Kidney (tissue), 22 donors: Measurements from ENCODE around the gene ARV1. TPM values are rescaled to one million over a fixed set of nuclear protein-coding genes. Genes with fewer than 3 reads are reported as not detected.

Experiments
- DNase-seq, 5 donors: peaks; one replicate each; pipeline ENCODE4 v3.0.0-alpha.2; 2013 to 2020
- FAIRE-seq: peaks from 2 replicates; lab custom pipeline; 2012; peaks lifted over from hg19 to GRCh38; lab: Jason Lieb, UNC
- H3K27ac ChIP-seq, 2 donors: one replicate each; pipeline ENCODE4 v1.7.0; 2013; ENCODE audit warnings: low read depth in 2 of 2, low read length in 2 of 2, inconsistent platforms in 1 of 2
- H3K27me3 ChIP-seq: one replicate; pipeline ENCODE4 v1.7.1; 2013; ENCODE audit warnings: low read length, inconsistent platforms; ENCODE audit not compliant: control insufficient read depth, insufficient read depth
- H3K36me3 ChIP-seq, 3 donors: one replicate each; pipeline versions ENCODE4 v1.7.0 to v1.7.1; 2013; ENCODE audit warnings: low read length in 3 of 3, control low read depth in 1 of 3, inconsistent platforms in 1 of 3; ENCODE audit not compliant: insufficient read depth in 3 of 3, control insufficient read depth in 2 of 3
- H3K4me1 ChIP-seq, 3 donors: one replicate each; pipeline versions ENCODE4 v1.7.0 to v1.7.1; 2013; ENCODE audit warnings: low read length in 3 of 3, inconsistent platforms in 1 of 3, low read depth in 1 of 3; ENCODE audit not compliant: control insufficient read depth in 2 of 3, insufficient read depth in 2 of 3
- H3K4me3 ChIP-seq, 3 donors: one replicate each; pipeline versions ENCODE4 v1.7.0 to v1.8.1; 2013; ENCODE audit warnings: low read length in 3 of 3, control low read depth in 1 of 3, inconsistent platforms in 1 of 3
- H3K9ac ChIP-seq, 3 donors: one replicate each; pipeline versions ENCODE4 v1.7.0 to v1.7.1; 2013; ENCODE audit warnings: low read length in 3 of 3, control low read depth in 1 of 3, inconsistent platforms in 1 of 3
- H3K9me3 ChIP-seq, 3 donors: one replicate each; pipeline versions ENCODE4 v1.7.0 to v1.7.1; 2013; ENCODE audit warnings: low read length in 3 of 3, control low read depth in 1 of 3, inconsistent platforms in 1 of 3; ENCODE audit not compliant: control insufficient read depth in 2 of 3, insufficient read depth in 1 of 3
- intact Hi-C: fragments of 100-400 bp; cut with DNase I; formaldehyde crosslinking; loops from one replicate; pipeline ENCODE4 v1.11.1; 2022
- long read RNA-seq, 10 donors: library from polyadenylated mRNA in 1 of 10; unstranded in 1 of 10; transcript quantifications; one replicate each; pipeline ENCODE4 v2.0.0 and lab custom pipeline, GENCODE V29; 2021 to 2026
- polyA plus RNA-seq: library from polyadenylated mRNA; stranded (reverse); fragments of 350-450 nt; fragmentation: Illumina TruSeq; extraction: RNeasy Lipid Tissue Mini Kit (QIAGEN cat#74804); gene quantifications from one replicate; pipeline ENCODE4 v1.2.3, GENCODE V29; 2014; ENCODE audit warnings: low read depth, low replicate concordance; ENCODE audit not compliant: insufficient read depth
- total RNA-seq: library from RNA; stranded (reverse); fragmentation: NEBNext Ultra II Directional; extraction: Animal tissue kit (Norgen Biotek cat#: 25700); gene quantifications from one replicate; pipeline ENCODE4 v1.2.1, GENCODE V29; 2021
- TF ChIP-seq, protein P1 (sequence below): IDR thresholded peaks from 3 replicates; pipeline ENCODE4 v1.5.1; 2012; ENCODE audit warnings: mild to moderate bottlenecking, moderate library complexity, borderline replicate concordance; ENCODE audit not compliant: insufficient read depth; ENCODE audit errors: extremely low read depth
- donor health status: control.
- donor health status: control.
- donor health status: control.
- donor health status: control.
- donor health status: control.
- donor health status: DM: yes; HTN: yes; CAD: no.
- donor health status: Normal renal cell carcinoma (clear cell type).

The ARV1 gene
- total RNA-seq (21.1 TPM), polyA plus RNA-seq (38.5 TPM)
- long read RNA-seq, donor 1, transcript ARV1-201 (6 exons, 1,335 nt), result major isoform, 8 of 8 reads
- long read RNA-seq, donor 1, partial matches to known transcripts, result 0 of 8 reads
- long read RNA-seq, donor 1, other reads (novel, unspliced or antisense), result 0 of 8 reads
- long read RNA-seq, donor 2, transcript ARV1-201 (6 exons, 1,335 nt), result major isoform, 8 of 8 reads
- long read RNA-seq, donor 2, partial matches to known transcripts, result 0 of 8 reads
- long read RNA-seq, donor 2, other reads (novel, unspliced or antisense), result 0 of 8 reads
- long read RNA-seq, donor 3, transcript ARV1-201 (6 exons, 1,335 nt), result major isoform, 9 of 28 reads
- long read RNA-seq, donor 3, partial matches to known transcripts, result 0 of 28 reads
- long read RNA-seq, donor 3, other reads (novel, unspliced or antisense), result 18 of 28 reads
- long read RNA-seq, donor 4, transcript ARV1-201 (6 exons, 1,335 nt), result major isoform, 8 of 8 reads
- long read RNA-seq, donor 4, partial matches to known transcripts, result 0 of 8 reads
- long read RNA-seq, donor 4, other reads (novel, unspliced or antisense), result 0 of 8 reads
- long read RNA-seq, donor 5, result 0 reads
- long read RNA-seq, donor 6, transcript ARV1-201 (6 exons, 1,335 nt), result major isoform, 24 of 34 reads
- long read RNA-seq, donor 6, partial matches to known transcripts, result 9 of 34 reads
- long read RNA-seq, donor 6, other reads (novel, unspliced or antisense), result 0 of 34 reads
- long read RNA-seq, donor 7, transcript ARV1-201 (6 exons, 1,335 nt), result major isoform, 11 of 13 reads
- long read RNA-seq, donor 7, partial matches to known transcripts, result 0 of 13 reads
- long read RNA-seq, donor 7, other reads (novel, unspliced or antisense), result 2 of 13 reads
- long read RNA-seq, donor 8, transcript ARV1-201 (6 exons, 1,335 nt), result major isoform, 7 of 7 reads
- long read RNA-seq, donor 8, partial matches to known transcripts, result 0 of 7 reads
- long read RNA-seq, donor 8, other reads (novel, unspliced or antisense), result 0 of 7 reads
- long read RNA-seq, donor 9, transcript ARV1-201 (6 exons, 1,335 nt), result major isoform, 5 of 6 reads
- long read RNA-seq, donor 9, partial matches to known transcripts, result 0 of 6 reads
- long read RNA-seq, donor 9, other reads (novel, unspliced or antisense), result 0 of 6 reads
- long read RNA-seq, donor 10, transcript ARV1-201 (6 exons, 1,335 nt), result major isoform, 10 of 36 reads
- long read RNA-seq, donor 10, partial matches to known transcripts, result 0 of 36 reads
- long read RNA-seq, donor 10, other reads (novel, unspliced or antisense), result 26 of 36 reads

DNA sequence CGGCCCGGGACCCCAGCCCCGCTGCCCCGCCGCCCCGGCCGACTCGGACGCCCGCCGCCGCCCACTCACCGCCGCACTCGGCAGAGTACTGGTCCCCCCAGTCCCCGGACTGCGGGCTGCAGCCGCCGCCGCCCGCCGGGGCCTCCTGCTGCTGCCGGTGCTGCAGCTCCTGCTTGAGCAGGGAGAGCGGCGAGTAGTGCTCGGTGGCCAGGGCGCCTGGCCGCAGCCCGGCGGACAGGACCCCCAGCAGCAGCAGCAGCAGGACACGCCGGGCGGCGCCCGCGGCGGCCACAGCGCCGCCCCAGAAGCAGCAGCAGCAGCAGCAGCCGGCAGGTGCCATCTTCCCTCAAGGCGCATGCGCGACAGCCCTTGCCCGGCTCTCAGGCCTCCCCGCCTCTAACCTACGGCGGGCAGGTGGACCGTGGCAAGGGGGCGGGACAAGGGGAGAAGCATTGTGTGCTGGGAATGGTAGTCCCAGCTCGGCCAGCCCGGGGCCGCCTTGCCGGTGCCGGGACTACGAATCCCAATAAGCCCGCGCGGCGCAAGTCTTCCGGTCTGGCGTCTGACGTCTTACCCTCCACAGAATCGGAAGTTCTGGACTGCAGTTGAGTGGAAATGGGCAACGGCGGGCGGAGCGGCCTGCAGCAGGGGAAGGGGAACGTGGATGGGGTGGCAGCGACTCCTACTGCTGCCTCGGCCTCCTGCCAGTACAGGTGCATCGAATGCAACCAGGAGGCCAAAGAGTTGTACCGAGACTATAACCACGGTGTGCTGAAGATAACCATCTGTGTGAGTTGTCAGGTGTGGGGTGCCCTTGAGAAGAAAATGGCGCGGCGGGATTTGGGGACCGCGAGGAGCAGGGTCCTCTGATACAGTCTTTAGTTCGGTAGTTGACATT, at the start of gene ARV1, which contains the start of gene TTC13:
TSS of gene ARV1 (plus strand) at position 604 of the 898 bp plus-strand sequence. CDS start at position 616, 12 bp downstream.
TSS of gene TTC13 (minus strand) at position 371 of the 898 bp plus-strand sequence. CDS start at position 340, 31 bp downstream.
- Histone ChIP-seq H3K36me3 (no peaks in the 10 kb centered on the region), H3K9ac (peak within 1 kb of the TSS; percentile 61 to 88 (median 82)), H3K27me3 (no peaks in the 10 kb centered on the region), H3K9me3 (no peaks in the 10 kb centered on the region), H3K4me1 (peaks cover 0 to 11% (median 5%) of the 10 kb centered on the region in 3 donors), H3K4me3 (peak within 1 kb of the TSS; percentile 89 to 98 (median 91)), H3K27ac (peak within 1 kb of the TSS; percentile 15 to 77)
- DNase-seq, result peak; percentile 99 to 100 (median 100)
- peak; percentile 65 for FAIRE-seq
- TF ChIP-seq, protein P1, sequence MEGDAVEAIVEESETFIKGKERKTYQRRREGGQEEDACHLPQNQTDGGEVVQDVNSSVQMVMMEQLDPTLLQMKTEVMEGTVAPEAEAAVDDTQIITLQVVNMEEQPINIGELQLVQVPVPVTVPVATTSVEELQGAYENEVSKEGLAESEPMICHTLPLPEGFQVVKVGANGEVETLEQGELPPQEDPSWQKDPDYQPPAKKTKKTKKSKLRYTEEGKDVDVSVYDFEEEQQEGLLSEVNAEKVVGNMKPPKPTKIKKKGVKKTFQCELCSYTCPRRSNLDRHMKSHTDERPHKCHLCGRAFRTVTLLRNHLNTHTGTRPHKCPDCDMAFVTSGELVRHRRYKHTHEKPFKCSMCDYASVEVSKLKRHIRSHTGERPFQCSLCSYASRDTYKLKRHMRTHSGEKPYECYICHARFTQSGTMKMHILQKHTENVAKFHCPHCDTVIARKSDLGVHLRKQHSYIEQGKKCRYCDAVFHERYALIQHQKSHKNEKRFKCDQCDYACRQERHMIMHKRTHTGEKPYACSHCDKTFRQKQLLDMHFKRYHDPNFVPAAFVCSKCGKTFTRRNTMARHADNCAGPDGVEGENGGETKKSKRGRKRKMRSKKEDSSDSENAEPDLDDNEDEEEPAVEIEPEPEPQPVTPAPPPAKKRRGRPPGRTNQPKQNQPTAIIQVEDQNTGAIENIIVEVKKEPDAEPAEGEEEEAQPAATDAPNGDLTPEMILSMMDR, result peak; percentile 17
- intact Hi-C loops, result no loop called here

DNA sequence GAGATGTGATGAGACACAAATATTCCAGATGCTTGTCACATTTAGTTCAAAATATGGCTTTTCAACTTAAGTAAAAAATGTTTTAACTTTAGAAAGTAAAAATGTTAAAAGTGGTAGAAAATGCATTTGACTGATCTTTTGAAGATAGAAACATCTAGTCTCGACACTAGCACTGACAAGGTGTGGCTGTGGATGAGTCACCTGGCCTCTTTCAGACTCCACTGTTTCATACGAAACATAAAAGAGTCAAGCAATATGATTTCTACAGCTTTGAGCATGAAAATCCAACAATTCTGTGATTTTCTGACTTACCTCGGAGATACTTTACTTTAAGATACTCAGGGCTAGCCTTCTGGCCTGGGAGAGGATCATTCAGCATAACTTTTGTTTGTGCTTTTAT, 47.9 kb upstream of the ARV1 start:
- Histone ChIP-seq H3K9me3 (peaks cover 0 to 2% (median 0%) of the 10 kb centered on the region in 3 donors), H3K27me3 (no peaks in the 10 kb centered on the region), H3K4me1 (no peaks in the 10 kb centered on the region), H3K27ac (no peak overlapping the region), H3K9ac (no peak overlapping the region), H3K36me3 (peaks cover 3 to 7% (median 3%) of the 10 kb centered on the region in 3 donors), H3K4me3 (no peak overlapping the region)
- intact Hi-C loops, result no loop called here
- FAIRE-seq (no peak), DNase-seq (no peak)
- TF ChIP-seq, protein P1, result no peak

DNA sequence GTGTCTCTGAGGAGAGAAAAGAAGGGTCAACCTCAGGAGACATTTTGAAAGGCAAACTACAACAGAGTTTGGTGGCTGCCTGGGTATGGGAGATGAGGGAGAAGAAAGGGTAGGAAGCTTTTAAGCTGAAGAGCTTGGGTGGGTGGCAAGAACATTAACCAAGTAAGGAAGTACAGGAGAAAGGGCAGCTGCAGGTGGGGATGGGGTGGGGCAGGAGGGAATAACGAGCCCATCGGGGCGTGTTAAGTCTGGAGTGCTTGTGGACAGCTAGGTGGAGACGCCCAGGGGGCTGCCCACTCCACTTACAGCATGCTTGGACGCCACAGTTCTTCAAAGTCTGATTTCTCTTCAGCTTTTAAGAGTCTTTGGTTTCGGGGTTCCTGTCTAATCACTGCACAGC, 43.0 kb upstream of the ARV1 start:
- no peaks in the 10 kb centered on the region for H3K9me3 ChIP-seq
- no peak overlapping the region for H3K9ac ChIP-seq
- H3K27ac ChIP-seq, result no peak overlapping the region
- FAIRE-seq, result no peak
- no peak for DNase-seq
- no peaks in the 10 kb centered on the region for H3K4me1 ChIP-seq
- no peaks in the 10 kb centered on the region for H3K27me3 ChIP-seq
- TF ChIP-seq, protein P1, result no peak
- H3K36me3 ChIP-seq, result peaks cover 0 to 4% (median 0%) of the 10 kb centered on the region in 3 donors
- no peak overlapping the region for H3K4me3 ChIP-seq
- intact Hi-C loops, result no loop called here
